ENCODE results near the gene YAF2.
A peak's percentile ranks its signal among the peaks of the same experiment; 100 is the strongest.
"Not testable (repeated sequence)": the region's sequence is repeated elsewhere in the genome, so short reads cannot be mapped to it uniquely, and the experiment has no call there.

Gene YAF2

GRCh38 chr12:42192258-42192657 lies 45.8 kb downstream of the YAF2 start:
- DNase-seq: no peak

DNA sequence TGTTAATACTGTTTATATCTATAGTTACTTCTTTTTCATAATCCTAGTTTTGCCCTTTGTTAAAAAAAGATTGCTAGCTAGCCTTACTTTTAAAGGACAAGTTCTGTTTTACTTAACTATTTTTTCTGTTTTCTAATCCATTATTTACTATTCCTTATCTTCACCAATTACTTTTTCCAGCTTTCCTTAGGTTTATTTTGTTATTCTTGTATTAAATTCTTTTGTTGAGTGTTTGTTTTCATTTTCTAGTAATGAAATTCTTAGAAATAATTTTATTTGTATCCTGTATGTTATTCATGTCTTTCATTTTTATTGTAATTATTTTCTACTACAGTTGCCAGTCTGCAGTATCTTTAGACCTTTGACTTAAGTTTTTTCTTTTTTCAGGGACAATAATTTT lies 47.7 kb downstream of the YAF2 start:
- DNase-seq: no peak

GRCh38 chr12:42188275-42188674 lies 49.8 kb downstream of the YAF2 start:
- not testable (repeated sequence) for DNase-seq

DNA sequence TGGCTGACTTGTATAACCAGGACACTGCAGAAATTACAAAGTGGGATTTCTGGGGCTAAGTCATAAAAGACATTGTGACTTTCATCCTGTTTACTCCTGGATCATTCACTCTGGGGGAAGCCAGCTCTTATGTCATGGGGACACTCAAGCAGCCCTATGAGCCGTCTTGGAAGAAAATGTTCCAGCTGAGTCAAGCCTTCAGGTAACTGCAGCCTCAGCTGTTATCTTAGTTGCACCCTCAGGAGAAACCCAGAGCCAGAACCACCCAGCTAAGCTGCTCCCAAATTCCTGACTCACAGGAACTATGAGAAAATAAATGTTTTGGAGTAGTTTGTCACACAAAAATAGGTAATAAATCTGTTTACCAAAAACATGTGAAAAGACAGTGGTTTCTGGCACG lies 50.2 kb downstream of the YAF2 start:
- DNase-seq: no peak

GRCh38 chr12:42186793-42187192 lies 51.3 kb downstream of the YAF2 start:
- no peak for DNase-seq

DNA sequence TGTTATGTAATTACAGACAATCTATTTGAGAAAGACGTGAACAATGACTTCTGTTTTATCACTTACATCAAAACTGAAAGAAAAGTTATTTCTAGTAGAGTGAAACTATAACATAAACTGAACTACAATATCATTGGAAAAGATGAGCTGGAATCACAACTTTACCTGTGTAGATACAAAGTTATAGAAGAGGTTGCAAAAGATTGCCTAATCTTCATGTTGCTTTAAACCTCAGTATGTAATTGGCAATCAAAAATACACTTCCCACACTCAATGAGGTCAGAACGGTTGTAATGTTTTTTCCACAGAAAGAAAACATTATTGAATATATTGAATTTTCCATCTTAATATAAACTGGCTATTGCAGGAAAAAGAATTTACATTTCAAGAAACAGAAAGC lies 55.7 kb downstream of the YAF2 start:
- no peak for DNase-seq

GRCh38 chr12:42180990-42181596 lies 57.0 kb downstream of the YAF2 start:
- no peak for DNase-seq

- no peak for DNase-seq
Observed at GRCh38 chr12:42178101-42178500, 59.9 kb downstream of the YAF2 start.

DNA sequence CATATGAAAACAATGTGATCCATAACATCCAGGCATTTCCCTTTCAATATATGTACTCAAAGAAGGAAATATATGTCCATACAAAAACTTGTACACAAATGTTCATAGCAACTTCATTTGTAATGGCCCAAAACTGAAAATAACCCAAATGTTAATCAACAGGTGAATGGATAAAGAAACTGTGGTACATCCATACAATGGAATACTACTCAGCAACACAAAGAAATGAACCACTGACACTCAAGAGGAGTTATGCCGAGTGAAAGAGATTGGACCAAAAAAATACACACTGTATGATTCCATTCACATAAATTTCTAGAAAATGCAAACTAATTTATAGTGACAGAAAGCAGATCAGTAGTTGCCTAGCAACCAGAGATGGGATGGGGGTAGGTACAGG lies 63.1 kb downstream of the YAF2 start:
- no peak for DNase-seq

- DNase-seq: no peak
Observed at GRCh38 chr12:42173961-42174521, 64.0 kb downstream of the YAF2 start.

DNA sequence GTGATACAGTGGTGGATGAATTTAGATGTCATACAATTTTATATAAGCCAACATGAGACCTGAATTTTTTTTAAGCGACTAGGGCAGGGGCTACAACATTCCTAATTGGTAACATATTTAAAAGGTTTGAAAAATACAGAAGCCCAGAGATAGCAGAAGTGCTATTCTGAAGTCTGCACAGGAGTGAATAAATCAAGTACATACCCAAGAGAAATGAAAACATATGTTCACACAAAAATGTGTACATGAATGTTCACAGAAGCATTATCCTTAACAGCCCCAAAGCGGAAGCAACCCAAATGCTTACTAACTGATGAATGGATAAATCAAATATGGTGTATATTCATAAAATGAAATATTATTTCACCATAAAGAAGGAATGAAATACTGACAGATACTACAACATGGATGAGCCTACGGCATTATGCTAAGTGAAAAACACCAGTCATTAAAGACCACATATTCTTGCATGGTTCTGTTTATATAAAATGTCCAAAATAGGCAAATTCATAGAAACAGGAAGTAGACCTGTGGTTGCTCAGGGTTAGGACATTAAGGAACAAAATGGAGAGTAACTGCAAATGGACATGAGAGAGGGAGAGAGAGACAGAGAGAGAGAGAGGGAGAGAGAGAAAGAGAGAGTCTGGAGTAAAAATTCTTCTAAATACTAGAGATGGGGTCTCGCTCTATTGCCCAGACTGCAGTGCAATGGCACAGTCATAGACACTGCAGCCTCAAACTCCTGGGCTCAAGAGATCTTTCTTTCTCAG lies 65.4 kb downstream of the YAF2 start:
- no peak for DNase-seq

DNA sequence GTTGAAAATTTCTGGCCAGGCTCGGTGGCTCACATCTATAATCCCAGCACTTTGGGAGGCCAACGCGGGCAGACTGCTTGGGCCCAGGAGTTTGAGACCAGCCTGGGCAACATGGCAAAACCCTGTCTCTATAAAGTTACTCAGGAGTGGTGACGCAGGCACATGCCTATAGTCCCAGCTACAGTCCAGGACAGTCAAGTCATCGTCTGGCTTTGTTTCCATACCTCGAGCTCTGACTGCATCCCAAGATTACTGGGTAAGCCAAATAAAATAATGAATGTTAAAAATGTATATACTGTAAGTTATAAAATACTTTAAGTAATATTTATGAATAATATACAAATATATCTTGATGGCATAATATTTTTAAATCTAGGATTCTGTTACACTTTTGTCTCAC lies 70.3 kb downstream of the YAF2 start:
- DNase-seq: no peak

GRCh38 chr12:42166501-42166900 lies 71.5 kb downstream of the YAF2 start:
- DNase-seq: no peak

GRCh38 chr12:42163913-42164312 lies 74.1 kb downstream of the YAF2 start:
- no peak for DNase-seq

GRCh38 chr12:42162965-42163364 lies 75.1 kb downstream of the YAF2 start:
- no peak for DNase-seq

DNA sequence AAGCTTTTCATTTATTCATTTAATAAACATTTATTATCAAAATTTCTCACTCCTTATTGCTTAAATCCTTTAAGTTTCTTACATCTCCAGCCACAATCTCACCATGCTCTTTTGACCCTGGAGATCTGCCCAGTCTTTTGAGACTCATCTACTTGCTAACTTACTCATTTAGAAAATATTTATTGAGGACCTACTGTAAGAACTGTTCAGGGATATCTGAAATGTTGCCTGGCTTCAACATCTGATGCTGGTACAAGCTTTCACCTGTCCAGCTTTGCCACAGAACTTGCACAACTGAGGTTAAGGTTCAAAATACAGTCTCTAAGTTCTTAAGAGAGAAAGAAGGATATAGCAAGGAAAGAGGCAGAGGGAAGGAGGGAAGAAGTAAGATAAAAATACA lies 75.9 kb downstream of the YAF2 start:
- no peak for DNase-seq

DNA sequence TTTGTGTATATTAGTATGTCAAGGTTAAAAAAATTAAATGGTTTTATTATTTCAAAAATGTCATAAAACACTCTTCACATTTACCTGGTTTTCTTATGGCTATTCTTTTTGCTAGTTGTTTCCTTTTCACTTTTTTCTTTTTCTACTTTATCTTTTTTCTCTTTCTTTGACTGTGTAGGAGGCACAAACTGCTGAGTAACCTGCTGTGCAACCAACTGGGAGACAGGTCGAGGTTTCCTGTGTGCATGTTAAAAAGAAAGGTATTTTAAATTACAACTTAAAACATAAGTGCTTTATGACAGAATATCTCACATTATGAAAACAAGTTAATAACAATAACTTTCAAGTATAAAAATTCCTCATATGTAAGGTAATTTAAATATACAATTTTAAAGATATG lies 76.5 kb downstream of the YAF2 start:
- DNase-seq: no peak

- DNase-seq: no peak
Observed at GRCh38 chr12:42156232-42156631, 81.8 kb downstream of the YAF2 start.

- DNase-seq: no peak
Observed at GRCh38 chr12:42145552-42146215, 92.4 kb downstream of the YAF2 start.

DNA sequence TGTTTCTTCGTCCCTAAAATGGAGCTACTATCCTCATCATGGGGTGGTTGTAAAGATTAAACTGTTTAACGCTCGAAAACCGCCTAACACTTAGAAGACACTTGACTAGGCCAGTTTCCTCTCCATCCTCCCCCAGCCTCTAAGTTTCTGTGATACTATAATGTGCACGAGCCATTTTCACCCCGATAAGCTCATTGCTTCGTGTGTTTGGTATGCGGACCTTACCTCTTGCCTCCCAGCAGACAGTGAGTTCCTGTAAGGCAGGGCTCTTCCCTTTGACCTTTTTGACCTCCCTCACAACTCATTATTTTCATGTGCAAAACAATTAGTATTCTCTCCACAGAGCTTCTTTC lies 92.9 kb downstream of the YAF2 start:
- DNase-seq: peak; percentile 8

GRCh38 chr12:42144408-42145196 lies 93.4 kb downstream of the YAF2 start, which contains the start of gene GXYLT1:
Gene GXYLT1, minus strand, starts transcription at chr12:42144874. Its CDS starts 228 bp downstream, at chr12:42144646.
- peak; percentile 86 for DNase-seq

- no peak for DNase-seq
Observed at GRCh38 chr12:42144158-42144407, 94.0 kb downstream of the YAF2 start.

DNA sequence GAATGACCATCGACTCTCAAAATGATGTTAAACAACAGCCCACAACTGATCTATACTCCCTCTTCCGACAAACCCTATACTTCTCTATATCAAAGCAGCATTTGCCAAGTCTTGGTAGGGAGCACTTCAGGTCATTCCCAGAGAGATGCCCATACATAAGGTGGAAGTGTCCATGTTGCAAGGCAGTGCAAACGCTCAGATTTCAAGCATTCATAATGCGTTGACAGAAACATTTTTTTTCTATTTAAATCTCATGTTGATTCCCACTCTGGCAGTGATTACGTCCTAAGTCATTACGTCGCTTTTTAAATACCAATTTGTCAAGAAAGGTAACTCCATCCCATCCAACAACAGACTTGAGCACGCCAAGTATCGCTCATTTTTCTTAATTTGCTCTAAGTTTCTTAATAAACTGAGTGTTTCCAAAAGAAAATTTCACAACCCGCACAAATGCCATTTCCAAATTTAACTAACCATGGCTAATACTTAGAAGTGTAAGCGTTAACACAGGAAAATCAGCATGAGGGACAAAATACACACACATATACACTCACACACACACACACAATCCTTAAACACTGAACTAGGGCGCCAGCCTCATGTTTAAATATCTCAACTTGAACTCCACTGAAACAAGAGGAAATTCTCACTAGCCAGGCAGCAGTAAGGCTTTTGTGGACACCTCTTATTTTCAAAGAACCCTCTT lies 94.4 kb downstream of the YAF2 start:
- DNase-seq: no peak

All from CD4-positive, alpha-beta T cell treated with Interleukin-6 for 4 hours (primary cell).